Neutrophil (primary cell): ENCODE data around the gene TMEM250.

Source experiments
- H3K27ac ChIP-seq: fragments of 200-600 bp; sonication (generic); 2 replicates; pipeline ENCODE4 v1.5.1; 2016; ENCODE audit warnings: mild to moderate bottlenecking, moderate library complexity
- H3K27me3 ChIP-seq: fragments of 200-600 bp; sonication (generic); 2 replicates; pipeline ENCODE4 v1.6.0; 2016; ENCODE audit warnings: mild to moderate bottlenecking
- H3K36me3 ChIP-seq: fragments of 200-600 bp; sonication (generic); 2 replicates; pipeline ENCODE4 v1.5.1; 2017
- H3K4me1 ChIP-seq, 2 experiments: fragments of 200-600 bp in 1 of 2; sonication (generic) in 1 of 2; 1 replicate in 1 of 2; 2 replicates in 1 of 2; pipeline versions ENCODE4 v1.5.1 to v1.6.1; 2013 to 2016; ENCODE audit warnings: low read depth in 1 of 2, low read length in 1 of 2, mild to moderate bottlenecking in 1 of 2, moderate library complexity in 1 of 2; ENCODE audit not compliant: control insufficient read depth in 1 of 2, insufficient read depth in 1 of 2
- H3K4me3 ChIP-seq, 2 experiments: fragments of 200-600 bp in 1 of 2; sonication (generic) in 1 of 2; 1 replicate in 1 of 2; 2 replicates in 1 of 2; pipeline ENCODE4 v1.5.1; 2013 to 2016; ENCODE audit warnings: low read depth in 1 of 2, low read length in 1 of 2, mild to moderate bottlenecking in 1 of 2, moderate library complexity in 1 of 2
- H3K9me3 ChIP-seq: fragments of 200-600 bp; sonication (generic); 2 replicates; pipeline ENCODE4 v1.5.1; 2016
- CTCF ChIP-seq: fragments of 200-600 bp; sonication (generic); IDR thresholded peaks from 2 replicates; pipeline ENCODE4 v1.5.1; 2016; ENCODE audit warnings: antibody characterized with exemption

TMEM250 gene

GRCh38 chr9:136114610-136115009 lies 4.1 kb downstream of the TMEM250 start:
- Histone ChIP-seq H3K27ac (no peak overlapping the region), H3K36me3 (peaks cover 26% of the 10 kb centered on the region), H3K9me3 (no peaks in the 10 kb centered on the region), H3K4me1 (peaks cover 21 to 30% of the 10 kb centered on the region in 2 experiments), H3K4me3 (no peak overlapping the region), H3K27me3 (peaks cover 24% of the 10 kb centered on the region)
- TF ChIP-seq CTCF, result no peak

GRCh38 chr9:136112541-136112940 lies 6.1 kb downstream of the TMEM250 start:
- Histone ChIP-seq H3K4me1 (peaks cover 18 to 24% of the 10 kb centered on the region in 2 experiments), H3K36me3 (peaks cover 26% of the 10 kb centered on the region), H3K9me3 (no peaks in the 10 kb centered on the region), H3K27me3 (peaks cover 44% of the 10 kb centered on the region), H3K27ac (no peak overlapping the region), H3K4me3 (no peak overlapping the region)
- TF ChIP-seq CTCF, result no peak

GRCh38 chr9:136111910-136112309 lies 6.8 kb downstream of the TMEM250 start:
- peaks cover 50% of the 10 kb centered on the region for H3K27me3 ChIP-seq
- no peak overlapping the region for H3K4me3 ChIP-seq
- H3K36me3 ChIP-seq, result peaks cover 26% of the 10 kb centered on the region
- no peak overlapping the region for H3K27ac ChIP-seq
- TF ChIP-seq CTCF, result no peak
- H3K9me3 ChIP-seq, result no peaks in the 10 kb centered on the region
- H3K4me1 ChIP-seq, result peaks cover 13 to 18% of the 10 kb centered on the region in 2 experiments

GRCh38 chr9:136111190-136111589 lies 7.5 kb downstream of the TMEM250 start:
- Histone ChIP-seq H3K4me3 (no peak overlapping the region), H3K27ac (no peak overlapping the region), H3K9me3 (no peaks in the 10 kb centered on the region), H3K36me3 (peaks cover 19% of the 10 kb centered on the region), H3K4me1 (peaks cover 13 to 18% of the 10 kb centered on the region in 2 experiments), H3K27me3 (peaks cover 58% of the 10 kb centered on the region)
- no peak for TF ChIP-seq CTCF

GRCh38 chr9:136110082-136111061 lies 8.3 kb downstream of the TMEM250 start:
- Histone ChIP-seq H3K4me1 (peaks cover 13 to 18% of the 10 kb centered on the region in 2 experiments), H3K4me3 (peak overlapping the region; percentile 23 to 52), H3K36me3 (peaks cover 11% of the 10 kb centered on the region), H3K27ac (no peak overlapping the region), H3K9me3 (no peaks in the 10 kb centered on the region), H3K27me3 (peaks cover 66% of the 10 kb centered on the region)
- no peak for TF ChIP-seq CTCF
